HepG2 (cell line): ENCODE results near the gene SRSF3.

Experiments
- REXO4 ChIP-seq: sonication (generic); formaldehyde crosslinking; IDR thresholded peaks from 2 replicates; pipeline ENCODE4 v1.8.0; 2022; ENCODE audit warnings: missing genetic modification reagents, mild to moderate bottlenecking, borderline replicate concordance
- SIN3A ChIP-seq: IDR thresholded peaks from 2 replicates; pipeline ENCODE4 v1.6.1; 2011; ENCODE audit warnings: low read depth, mild to moderate bottlenecking, control low read depth, low read length, borderline replicate concordance
- TBP ChIP-seq: sonication (generic); formaldehyde crosslinking; IDR thresholded peaks from 2 replicates; pipeline ENCODE4 v1.5.0; 2020; ENCODE audit warnings: missing genetic modification reagents
- ZBTB33 ChIP-seq: sonication (generic); formaldehyde crosslinking; IDR thresholded peaks from 2 replicates; pipeline ENCODE4 v1.4.0; 2020; ENCODE audit warnings: missing genetic modification reagents
- ZNF350 ChIP-seq: sonication (generic); formaldehyde crosslinking; IDR thresholded peaks from 2 replicates; pipeline ENCODE4 v1.4.0; 2020; ENCODE audit warnings: mild to moderate bottlenecking, low read depth, missing genetic modification reagents, borderline replicate concordance
- ZNF512 ChIP-seq: sonication (generic); formaldehyde crosslinking; IDR thresholded peaks from 2 replicates; pipeline ENCODE4 v1.4.0; 2020; ENCODE audit warnings: mild to moderate bottlenecking, missing genetic modification reagents
- TF ChIP-seq, protein P1 (sequence below): sonication (generic); formaldehyde crosslinking; IDR thresholded peaks from 2 replicates; pipeline ENCODE4 v1.4.0; 2020; ENCODE audit warnings: missing genetic modification reagents, borderline replicate concordance
- TF ChIP-seq, protein P2 (sequence below): sonication (generic); formaldehyde crosslinking; IDR thresholded peaks from 2 replicates; pipeline ENCODE4 v1.4.0; 2020; ENCODE audit warnings: mild to moderate bottlenecking, missing genetic modification reagents
- TF ChIP-seq, protein P3 (sequence below): IDR thresholded peaks from 2 replicates; pipeline ENCODE4 v1.6.1; 2012; ENCODE audit warnings: inconsistent platforms
- TF ChIP-seq, protein P4 (sequence below): sonication (generic); formaldehyde crosslinking; IDR thresholded peaks from 2 replicates; pipeline ENCODE4 v1.5.0; 2020; ENCODE audit warnings: mild to moderate bottlenecking, missing genetic modification reagents, moderate library complexity

GRCh38 chr6:36639171-36639808, 45.1 kb downstream of the SRSF3 start:
- TF ChIP-seq, protein P1, sequence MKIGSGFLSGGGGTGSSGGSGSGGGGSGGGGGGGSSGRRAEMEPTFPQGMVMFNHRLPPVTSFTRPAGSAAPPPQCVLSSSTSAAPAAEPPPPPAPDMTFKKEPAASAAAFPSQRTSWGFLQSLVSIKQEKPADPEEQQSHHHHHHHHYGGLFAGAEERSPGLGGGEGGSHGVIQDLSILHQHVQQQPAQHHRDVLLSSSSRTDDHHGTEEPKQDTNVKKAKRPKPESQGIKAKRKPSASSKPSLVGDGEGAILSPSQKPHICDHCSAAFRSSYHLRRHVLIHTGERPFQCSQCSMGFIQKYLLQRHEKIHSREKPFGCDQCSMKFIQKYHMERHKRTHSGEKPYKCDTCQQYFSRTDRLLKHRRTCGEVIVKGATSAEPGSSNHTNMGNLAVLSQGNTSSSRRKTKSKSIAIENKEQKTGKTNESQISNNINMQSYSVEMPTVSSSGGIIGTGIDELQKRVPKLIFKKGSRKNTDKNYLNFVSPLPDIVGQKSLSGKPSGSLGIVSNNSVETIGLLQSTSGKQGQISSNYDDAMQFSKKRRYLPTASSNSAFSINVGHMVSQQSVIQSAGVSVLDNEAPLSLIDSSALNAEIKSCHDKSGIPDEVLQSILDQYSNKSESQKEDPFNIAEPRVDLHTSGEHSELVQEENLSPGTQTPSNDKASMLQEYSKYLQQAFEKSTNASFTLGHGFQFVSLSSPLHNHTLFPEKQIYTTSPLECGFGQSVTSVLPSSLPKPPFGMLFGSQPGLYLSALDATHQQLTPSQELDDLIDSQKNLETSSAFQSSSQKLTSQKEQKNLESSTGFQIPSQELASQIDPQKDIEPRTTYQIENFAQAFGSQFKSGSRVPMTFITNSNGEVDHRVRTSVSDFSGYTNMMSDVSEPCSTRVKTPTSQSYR (CRISPR knock-in tag): no peak
- TF ChIP-seq REXO4 (CRISPR knock-in tag) (no peak), SIN3A (no peak), ZNF350 (CRISPR knock-in tag) (no peak), TBP (CRISPR knock-in tag) (no peak), ZBTB33 (CRISPR knock-in tag) (no peak), ZNF512 (no peak)
- TF ChIP-seq, protein P2, sequence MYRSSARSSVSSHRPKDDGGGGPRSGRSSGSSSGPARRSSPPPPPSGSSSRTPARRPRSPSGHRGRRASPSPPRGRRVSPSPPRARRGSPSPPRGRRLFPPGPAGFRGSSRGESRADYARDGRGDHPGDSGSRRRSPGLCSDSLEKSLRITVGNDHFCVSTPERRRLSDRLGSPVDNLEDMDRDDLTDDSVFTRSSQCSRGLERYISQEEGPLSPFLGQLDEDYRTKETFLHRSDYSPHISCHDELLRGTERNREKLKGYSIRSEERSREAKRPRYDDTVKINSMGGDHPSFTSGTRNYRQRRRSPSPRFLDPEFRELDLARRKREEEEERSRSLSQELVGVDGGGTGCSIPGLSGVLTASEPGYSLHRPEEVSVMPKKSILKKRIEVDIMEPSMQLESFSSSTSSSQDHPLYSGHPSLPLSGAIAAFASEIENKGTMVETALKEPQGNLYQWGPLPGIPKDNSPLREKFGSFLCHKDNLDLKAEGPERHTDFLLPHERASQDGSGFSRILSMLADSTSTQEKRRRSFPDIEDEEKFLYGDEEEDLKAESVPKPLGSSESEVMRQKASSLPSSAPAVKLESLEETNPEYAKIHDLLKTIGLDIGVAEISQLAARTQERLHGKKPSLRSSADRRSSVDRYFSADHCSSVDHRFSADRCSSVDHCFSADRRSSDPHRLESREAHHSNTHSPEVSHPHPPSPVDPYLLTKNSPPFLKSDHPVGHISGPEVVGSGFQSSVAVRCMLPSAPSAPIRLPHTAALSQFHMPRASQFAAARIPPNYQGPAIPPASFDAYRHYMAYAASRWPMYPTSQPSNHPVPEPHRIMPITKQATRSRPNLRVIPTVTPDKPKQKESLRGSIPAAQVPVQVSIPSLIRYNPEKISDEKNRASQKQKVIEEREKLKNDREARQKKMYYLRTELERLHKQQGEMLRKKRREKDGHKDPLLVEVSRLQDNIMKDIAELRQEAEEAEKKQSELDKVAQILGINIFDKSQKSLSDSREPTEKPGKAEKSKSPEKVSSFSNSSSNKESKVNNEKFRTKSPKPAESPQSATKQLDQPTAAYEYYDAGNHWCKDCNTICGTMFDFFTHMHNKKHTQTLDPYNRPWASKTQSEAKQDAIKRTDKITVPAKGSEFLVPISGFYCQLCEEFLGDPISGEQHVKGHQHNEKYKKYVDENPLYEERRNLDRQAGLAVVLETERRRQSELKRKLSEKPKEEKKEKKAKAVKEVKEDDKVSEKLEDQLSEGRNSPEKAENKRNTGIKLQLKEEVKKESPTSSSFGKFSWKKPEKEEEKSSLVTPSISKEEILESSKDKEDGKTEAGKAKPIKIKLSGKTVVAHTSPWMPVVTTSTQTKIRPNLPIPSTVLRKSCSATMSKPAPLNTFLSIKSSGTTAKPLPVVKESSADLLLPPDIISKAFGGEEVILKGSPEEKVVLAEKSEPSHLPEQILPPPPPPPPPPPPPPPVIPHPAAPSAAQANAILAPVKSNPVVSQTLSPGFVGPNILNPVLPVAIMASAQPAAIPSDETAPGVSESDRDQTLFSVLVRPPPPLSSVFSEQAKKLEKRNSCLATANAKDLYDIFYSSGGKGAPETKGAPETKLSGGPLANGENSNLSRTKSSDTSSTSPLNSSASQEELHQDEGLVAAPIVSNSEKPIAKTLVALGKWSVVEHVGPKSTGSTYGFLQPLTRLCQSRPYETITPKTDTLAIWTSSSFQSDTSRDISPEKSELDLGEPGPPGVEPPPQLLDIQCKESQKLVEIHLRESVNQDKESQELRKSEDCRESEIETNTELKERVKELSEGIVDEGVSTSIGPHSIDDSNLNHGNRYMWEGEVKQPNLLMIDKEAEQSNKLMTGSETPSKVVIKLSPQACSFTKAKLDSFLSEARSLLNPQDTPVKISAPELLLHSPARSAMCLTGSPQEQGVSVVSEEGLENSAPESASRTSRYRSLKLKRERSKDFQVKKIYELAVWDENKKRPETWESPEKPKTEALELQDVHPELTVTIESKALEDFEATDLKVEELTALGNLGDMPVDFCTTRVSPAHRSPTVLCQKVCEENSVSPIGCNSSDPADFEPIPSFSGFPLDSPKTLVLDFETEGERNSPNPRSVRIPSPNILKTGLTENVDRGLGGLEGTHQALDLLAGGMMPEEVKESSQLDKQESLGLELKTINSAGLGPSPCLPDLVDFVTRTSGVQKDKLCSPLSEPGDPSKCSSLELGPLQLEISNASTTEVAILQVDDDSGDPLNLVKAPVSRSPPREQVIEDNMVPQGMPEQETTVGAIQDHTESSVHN (CRISPR knock-in tag): no peak
- TF ChIP-seq, protein P3, sequence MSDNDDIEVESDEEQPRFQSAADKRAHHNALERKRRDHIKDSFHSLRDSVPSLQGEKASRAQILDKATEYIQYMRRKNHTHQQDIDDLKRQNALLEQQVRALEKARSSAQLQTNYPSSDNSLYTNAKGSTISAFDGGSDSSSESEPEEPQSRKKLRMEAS: no peak
- TF ChIP-seq, protein P4, sequence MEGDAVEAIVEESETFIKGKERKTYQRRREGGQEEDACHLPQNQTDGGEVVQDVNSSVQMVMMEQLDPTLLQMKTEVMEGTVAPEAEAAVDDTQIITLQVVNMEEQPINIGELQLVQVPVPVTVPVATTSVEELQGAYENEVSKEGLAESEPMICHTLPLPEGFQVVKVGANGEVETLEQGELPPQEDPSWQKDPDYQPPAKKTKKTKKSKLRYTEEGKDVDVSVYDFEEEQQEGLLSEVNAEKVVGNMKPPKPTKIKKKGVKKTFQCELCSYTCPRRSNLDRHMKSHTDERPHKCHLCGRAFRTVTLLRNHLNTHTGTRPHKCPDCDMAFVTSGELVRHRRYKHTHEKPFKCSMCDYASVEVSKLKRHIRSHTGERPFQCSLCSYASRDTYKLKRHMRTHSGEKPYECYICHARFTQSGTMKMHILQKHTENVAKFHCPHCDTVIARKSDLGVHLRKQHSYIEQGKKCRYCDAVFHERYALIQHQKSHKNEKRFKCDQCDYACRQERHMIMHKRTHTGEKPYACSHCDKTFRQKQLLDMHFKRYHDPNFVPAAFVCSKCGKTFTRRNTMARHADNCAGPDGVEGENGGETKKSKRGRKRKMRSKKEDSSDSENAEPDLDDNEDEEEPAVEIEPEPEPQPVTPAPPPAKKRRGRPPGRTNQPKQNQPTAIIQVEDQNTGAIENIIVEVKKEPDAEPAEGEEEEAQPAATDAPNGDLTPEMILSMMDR (CRISPR knock-in tag): no peak
